ENCODE measurements around the gene BRF1. TPM values are rescaled to one million over a fixed set of nuclear protein-coding genes. Genes with fewer than 3 reads are reported as not detected.

BRF1 gene
- total RNA-seq, 1 donor from 2014 or later, result 16.9 TPM

GRCh38 chr14:105187935-105188524 is 112.8 kb downstream of the BRF1 start:
- Histone ChIP-seq H3K79me2 (ENCODE audit: low read depth) (no peaks in the 10 kb centered on the region), H3K27ac (no peak overlapping the region), H3K27me3 (peaks cover 14% of the 10 kb centered on the region), H3F3A (ENCODE audit: low read depth) (peaks cover 8% of the 10 kb centered on the region), H2AFZ (replicated peaks) (no peak overlapping the region), H3K4me1 (no peaks in the 10 kb centered on the region), H4K20me1 (ENCODE audit: low read depth) (no peaks in the 10 kb centered on the region), H3K4me3 (no peak overlapping the region), H3K9me3 (ENCODE audit: low read depth) (no peaks in the 10 kb centered on the region), H3K4me2 (no peak overlapping the region), H3K36me3 (no peaks in the 10 kb centered on the region), H3K9ac (no peak overlapping the region)
- Mint-ChIP-seq H3K27me3 (ENCODE audit: insufficient read depth, low read depth) (peaks cover 17% of the 10 kb centered on the region), H3K4me3 (no peak overlapping the region), H3K9me3 (peaks cover 9% of the 10 kb centered on the region), H3K27ac (no peak overlapping the region), H3K4me1 (peaks cover 3% of the 10 kb centered on the region), H3K36me3 (no peaks in the 10 kb centered on the region)
- TF ChIP-seq EZH2 (IDR thresholded peaks at IDR 0.05), result no peak
- peak; percentile 7 for TF ChIP-seq CTCF (IDR thresholded peaks at IDR 0.05)
- no peak for TF ChIP-seq EZH2phosphoT487 (IDR thresholded peaks at IDR 0.05)
- DNase-seq (ENCODE audit: low spot score), result no peak

GRCh38 chr14:105187116-105187515 is 113.7 kb downstream of the BRF1 start:
- Histone ChIP-seq H3K4me2 (no peak overlapping the region), H2AFZ (replicated peaks) (no peak overlapping the region), H4K20me1 (ENCODE audit: low read depth) (no peaks in the 10 kb centered on the region), H3F3A (ENCODE audit: low read depth) (peaks cover 15% of the 10 kb centered on the region), H3K36me3 (no peaks in the 10 kb centered on the region), H3K9me3 (ENCODE audit: low read depth) (no peaks in the 10 kb centered on the region), H3K4me3 (no peak overlapping the region), H3K27me3 (peaks cover 23% of the 10 kb centered on the region), H3K4me1 (no peaks in the 10 kb centered on the region), H3K27ac (no peak overlapping the region), H3K9ac (no peak overlapping the region), H3K79me2 (ENCODE audit: low read depth) (no peaks in the 10 kb centered on the region)
- Mint-ChIP-seq H3K4me1 (peaks cover 4% of the 10 kb centered on the region), H3K36me3 (no peaks in the 10 kb centered on the region), H3K4me3 (no peak overlapping the region), H3K27ac (no peak overlapping the region), H3K27me3 (ENCODE audit: insufficient read depth, low read depth) (peaks cover 18% of the 10 kb centered on the region), H3K9me3 (peaks cover 9% of the 10 kb centered on the region)
- no peak for TF ChIP-seq CTCF (IDR thresholded peaks at IDR 0.05)
- no peak for DNase-seq (ENCODE audit: low spot score)

GRCh38 chr14:105185973-105186372 is 114.8 kb downstream of the BRF1 start:
- TF ChIP-seq EZH2phosphoT487 (IDR thresholded peaks at IDR 0.05) (no peak), CTCF (IDR thresholded peaks at IDR 0.05) (no peak), EZH2 (IDR thresholded peaks at IDR 0.05) (no peak)
- no peak overlapping the region for H2AFZ ChIP-seq (replicated peaks)
- Mint-ChIP-seq H3K36me3 (no peaks in the 10 kb centered on the region), H3K9me3 (peaks cover 9% of the 10 kb centered on the region), H3K27ac (no peak overlapping the region), H3K27me3 (ENCODE audit: insufficient read depth, low read depth) (peaks cover 15% of the 10 kb centered on the region), H3K4me1 (peaks cover 3% of the 10 kb centered on the region), H3K4me3 (no peak overlapping the region)
- H3K36me3 ChIP-seq, result no peaks in the 10 kb centered on the region
- H3K4me3 ChIP-seq, result no peak overlapping the region
- no peak for DNase-seq (ENCODE audit: low spot score)
- H3K27ac ChIP-seq, result no peak overlapping the region
- peaks cover 31% of the 10 kb centered on the region for H3K27me3 ChIP-seq
- no peaks in the 10 kb centered on the region for H3K79me2 ChIP-seq (ENCODE audit: low read depth)
- no peak overlapping the region for H3K4me2 ChIP-seq
- H3K9ac ChIP-seq, result no peak overlapping the region
- H3F3A ChIP-seq (ENCODE audit: low read depth), result peaks cover 23% of the 10 kb centered on the region
- no peaks in the 10 kb centered on the region for H3K4me1 ChIP-seq
- no peaks in the 10 kb centered on the region for H4K20me1 ChIP-seq (ENCODE audit: low read depth)
- no peaks in the 10 kb centered on the region for H3K9me3 ChIP-seq (ENCODE audit: low read depth)
